Measurements from ENCODE around the gene ULK4.

Gene ULK4

GRCh38 chr3:41638381-41638780 is 323.5 kb downstream of the ULK4 start:
- Histone ChIP-seq H3K27me3 (ENCODE audit: control insufficient read depth in 5 of 5, insufficient read depth in 4 of 5, low read length in 5 of 5) (no peaks in the 10 kb centered on the region), H3K36me3 (ENCODE audit: control insufficient read depth in 5 of 5, insufficient read depth in 5 of 5, low read length in 5 of 5) (no peaks in the 10 kb centered on the region), H3K4me3 (ENCODE audit: low read depth in 1 of 5, low read length in 5 of 5) (no peak overlapping the region), H3K9me3 (ENCODE audit: control insufficient read depth in 5 of 5, low read length in 5 of 5) (no peaks in the 10 kb centered on the region), H3K4me1 (ENCODE audit: control insufficient read depth in 5 of 5, insufficient read depth in 5 of 5, low read length in 5 of 5) (no peaks in the 10 kb centered on the region), H3K27ac (ENCODE audit: low read depth, low read length) (no peak overlapping the region), H3K9ac (ENCODE audit: low read length in 5 of 5) (no peak overlapping the region)

GRCh38 chr3:41632700-41633099 is 329.2 kb downstream of the ULK4 start:
- no peaks in the 10 kb centered on the region for H3K9me3 ChIP-seq (ENCODE audit: control insufficient read depth in 5 of 5, low read length in 5 of 5)
- peaks cover 0 to 4% (median 0%) of the 10 kb centered on the region in 5 donors for H3K4me1 ChIP-seq (ENCODE audit: control insufficient read depth in 5 of 5, insufficient read depth in 5 of 5, low read length in 5 of 5)
- no peaks in the 10 kb centered on the region for H3K36me3 ChIP-seq (ENCODE audit: control insufficient read depth in 5 of 5, insufficient read depth in 5 of 5, low read length in 5 of 5)
- no peaks in the 10 kb centered on the region for H3K27me3 ChIP-seq (ENCODE audit: control insufficient read depth in 5 of 5, insufficient read depth in 4 of 5, low read length in 5 of 5)
- H3K27ac ChIP-seq (ENCODE audit: low read depth, low read length): no peak overlapping the region
- no peak overlapping the region for H3K9ac ChIP-seq (ENCODE audit: low read length in 5 of 5)
- H3K4me3 ChIP-seq (ENCODE audit: low read depth in 1 of 5, low read length in 5 of 5): no peak overlapping the region

- H3K36me3 ChIP-seq (ENCODE audit: control insufficient read depth in 5 of 5, insufficient read depth in 5 of 5, low read length in 5 of 5): no peaks in the 10 kb centered on the region
- H3K27me3 ChIP-seq (ENCODE audit: control insufficient read depth in 5 of 5, insufficient read depth in 4 of 5, low read length in 5 of 5): no peaks in the 10 kb centered on the region
- H3K4me1 ChIP-seq (ENCODE audit: control insufficient read depth in 5 of 5, insufficient read depth in 5 of 5, low read length in 5 of 5): peaks cover 0 to 4% (median 0%) of the 10 kb centered on the region in 5 donors
- H3K27ac ChIP-seq (ENCODE audit: low read depth, low read length): no peak overlapping the region
- H3K9me3 ChIP-seq (ENCODE audit: control insufficient read depth in 5 of 5, low read length in 5 of 5): no peaks in the 10 kb centered on the region
- H3K4me3 ChIP-seq (ENCODE audit: low read depth in 1 of 5, low read length in 5 of 5): no peak overlapping the region
- no peak overlapping the region for H3K9ac ChIP-seq (ENCODE audit: low read length in 5 of 5)
These were observed 331.2 kb downstream of the ULK4 start for GRCh38 chr3:41630708-41631107.

- Histone ChIP-seq H3K27me3 (ENCODE audit: control insufficient read depth in 5 of 5, insufficient read depth in 4 of 5, low read length in 5 of 5) (no peaks in the 10 kb centered on the region), H3K9me3 (ENCODE audit: control insufficient read depth in 5 of 5, low read length in 5 of 5) (no peaks in the 10 kb centered on the region), H3K4me1 (ENCODE audit: control insufficient read depth in 5 of 5, insufficient read depth in 5 of 5, low read length in 5 of 5) (peaks cover 0 to 4% (median 0%) of the 10 kb centered on the region in 5 donors), H3K9ac (ENCODE audit: low read length in 5 of 5) (no peak overlapping the region), H3K36me3 (ENCODE audit: control insufficient read depth in 5 of 5, insufficient read depth in 5 of 5, low read length in 5 of 5) (no peaks in the 10 kb centered on the region), H3K4me3 (ENCODE audit: low read depth in 1 of 5, low read length in 5 of 5) (no peak overlapping the region), H3K27ac (ENCODE audit: low read depth, low read length) (no peak overlapping the region)
These were observed 331.9 kb downstream of the ULK4 start for GRCh38 chr3:41629986-41630385.

GRCh38 chr3:41629072-41629471 is 332.8 kb downstream of the ULK4 start:
- Histone ChIP-seq H3K4me3 (ENCODE audit: low read depth in 1 of 5, low read length in 5 of 5) (no peak overlapping the region), H3K27ac (ENCODE audit: low read depth, low read length) (no peak overlapping the region), H3K4me1 (ENCODE audit: control insufficient read depth in 5 of 5, insufficient read depth in 5 of 5, low read length in 5 of 5) (peaks cover 0 to 4% (median 0%) of the 10 kb centered on the region in 5 donors), H3K36me3 (ENCODE audit: control insufficient read depth in 5 of 5, insufficient read depth in 5 of 5, low read length in 5 of 5) (no peaks in the 10 kb centered on the region), H3K9ac (ENCODE audit: low read length in 5 of 5) (no peak overlapping the region), H3K9me3 (ENCODE audit: control insufficient read depth in 5 of 5, low read length in 5 of 5) (no peaks in the 10 kb centered on the region), H3K27me3 (ENCODE audit: control insufficient read depth in 5 of 5, insufficient read depth in 4 of 5, low read length in 5 of 5) (no peaks in the 10 kb centered on the region)

GRCh38 chr3:41627477-41628087 is 334.3 kb downstream of the ULK4 start:
- Histone ChIP-seq H3K4me3 (ENCODE audit: low read depth in 1 of 5, low read length in 5 of 5) (no peak overlapping the region), H3K36me3 (ENCODE audit: control insufficient read depth in 5 of 5, insufficient read depth in 5 of 5, low read length in 5 of 5) (no peaks in the 10 kb centered on the region), H3K27ac (ENCODE audit: low read depth, low read length) (no peak overlapping the region), H3K9me3 (ENCODE audit: control insufficient read depth in 5 of 5, low read length in 5 of 5) (no peaks in the 10 kb centered on the region), H3K4me1 (ENCODE audit: control insufficient read depth in 5 of 5, insufficient read depth in 5 of 5, low read length in 5 of 5) (peaks cover 0 to 4% (median 0%) of the 10 kb centered on the region in 5 donors), H3K27me3 (ENCODE audit: control insufficient read depth in 5 of 5, insufficient read depth in 4 of 5, low read length in 5 of 5) (no peaks in the 10 kb centered on the region), H3K9ac (ENCODE audit: low read length in 5 of 5) (no peak overlapping the region)

- Histone ChIP-seq H3K4me3 (ENCODE audit: low read depth in 1 of 5, low read length in 5 of 5) (no peak overlapping the region), H3K9ac (ENCODE audit: low read length in 5 of 5) (no peak overlapping the region), H3K36me3 (ENCODE audit: control insufficient read depth in 5 of 5, insufficient read depth in 5 of 5, low read length in 5 of 5) (peaks cover 0 to 6% (median 0%) of the 10 kb centered on the region in 5 donors), H3K27me3 (ENCODE audit: control insufficient read depth in 5 of 5, insufficient read depth in 4 of 5, low read length in 5 of 5) (no peaks in the 10 kb centered on the region), H3K4me1 (ENCODE audit: control insufficient read depth in 5 of 5, insufficient read depth in 5 of 5, low read length in 5 of 5) (no peaks in the 10 kb centered on the region), H3K9me3 (ENCODE audit: control insufficient read depth in 5 of 5, low read length in 5 of 5) (no peaks in the 10 kb centered on the region), H3K27ac (ENCODE audit: low read depth, low read length) (no peak overlapping the region)
These were observed 349.1 kb downstream of the ULK4 start for GRCh38 chr3:41612853-41613252.

GRCh38 chr3:41611008-41611407 is 350.9 kb downstream of the ULK4 start:
- H3K27ac ChIP-seq (ENCODE audit: low read depth, low read length): no peak overlapping the region
- H3K9ac ChIP-seq (ENCODE audit: low read length in 5 of 5): no peak overlapping the region
- H3K4me1 ChIP-seq (ENCODE audit: control insufficient read depth in 5 of 5, insufficient read depth in 5 of 5, low read length in 5 of 5): no peaks in the 10 kb centered on the region
- H3K36me3 ChIP-seq (ENCODE audit: control insufficient read depth in 5 of 5, insufficient read depth in 5 of 5, low read length in 5 of 5): peaks cover 0 to 6% (median 0%) of the 10 kb centered on the region in 5 donors
- no peaks in the 10 kb centered on the region for H3K27me3 ChIP-seq (ENCODE audit: control insufficient read depth in 5 of 5, insufficient read depth in 4 of 5, low read length in 5 of 5)
- H3K9me3 ChIP-seq (ENCODE audit: control insufficient read depth in 5 of 5, low read length in 5 of 5): no peaks in the 10 kb centered on the region
- no peak overlapping the region for H3K4me3 ChIP-seq (ENCODE audit: low read depth in 1 of 5, low read length in 5 of 5)

- Histone ChIP-seq H3K9ac (ENCODE audit: low read length in 5 of 5) (no peak overlapping the region), H3K36me3 (ENCODE audit: control insufficient read depth in 5 of 5, insufficient read depth in 5 of 5, low read length in 5 of 5) (no peaks in the 10 kb centered on the region), H3K27me3 (ENCODE audit: control insufficient read depth in 5 of 5, insufficient read depth in 4 of 5, low read length in 5 of 5) (no peaks in the 10 kb centered on the region), H3K27ac (ENCODE audit: low read depth, low read length) (no peak overlapping the region), H3K9me3 (ENCODE audit: control insufficient read depth in 5 of 5, low read length in 5 of 5) (no peaks in the 10 kb centered on the region), H3K4me1 (ENCODE audit: control insufficient read depth in 5 of 5, insufficient read depth in 5 of 5, low read length in 5 of 5) (no peaks in the 10 kb centered on the region), H3K4me3 (ENCODE audit: low read depth in 1 of 5, low read length in 5 of 5) (no peak overlapping the region)
These were observed 353.6 kb downstream of the ULK4 start for GRCh38 chr3:41608347-41608746.

GRCh38 chr3:41603807-41604206 is 358.1 kb downstream of the ULK4 start:
- H3K4me1 ChIP-seq (ENCODE audit: control insufficient read depth in 5 of 5, insufficient read depth in 5 of 5, low read length in 5 of 5): peaks cover 0 to 7% (median 0%) of the 10 kb centered on the region in 5 donors
- no peak overlapping the region for H3K9ac ChIP-seq (ENCODE audit: low read length in 5 of 5)
- no peak overlapping the region for H3K27ac ChIP-seq (ENCODE audit: low read depth, low read length)
- H3K9me3 ChIP-seq (ENCODE audit: control insufficient read depth in 5 of 5, low read length in 5 of 5): no peaks in the 10 kb centered on the region
- H3K27me3 ChIP-seq (ENCODE audit: control insufficient read depth in 5 of 5, insufficient read depth in 4 of 5, low read length in 5 of 5): no peaks in the 10 kb centered on the region
- no peaks in the 10 kb centered on the region for H3K36me3 ChIP-seq (ENCODE audit: control insufficient read depth in 5 of 5, insufficient read depth in 5 of 5, low read length in 5 of 5)
- H3K4me3 ChIP-seq (ENCODE audit: low read depth in 1 of 5, low read length in 5 of 5): no peak overlapping the region
